CD4-positive, alpha-beta T cell (primary cell): ENCODE results near the gene TP53RK. TPM values are rescaled to one million over a fixed set of nuclear protein-coding genes. Genes with fewer than 3 reads are reported as not detected.
A peak's percentile ranks its signal among the peaks of the same experiment; 100 is the strongest.

Experiments used
- ATAC-seq: fragments of 200-7000 bp; cut with Tn5 transposase; one replicate; pipeline ENCODE4 v1.10.0; 2022; ENCODE audit warnings: mild to moderate bottlenecking; ENCODE audit not compliant: poor library complexity
- CTCF ChIA-PET: fragments of 350-600 bp; sonication (Branson Sonifier 250); formaldehyde crosslinking; loops from one replicate; lab custom pipeline; 2021; ENCODE audit warnings: antibody characterized with exemption, inconsistent platforms; lab: Charles Lee
- POLR2A ChIA-PET: fragments of 350-600 bp; sonication (Branson Sonifier 250); formaldehyde crosslinking; loops from one replicate; lab custom pipeline; 2021; ENCODE audit warnings: antibody characterized with exemption, inconsistent platforms; lab: Charles Lee
- DNase-seq, 14 experiments: peaks; one replicate each; pipeline ENCODE4 v3.0.0-alpha.2; 2013 to 2020; ENCODE audit warnings: mixed read lengths in 2 of 14
- H3K27ac ChIP-seq, 2 donors: one replicate each; pipeline versions ENCODE4 v1.5.1 to v1.7.0; 2013; ENCODE audit warnings: low read length in 2 of 2, low read depth in 1 of 2, mild to moderate bottlenecking in 1 of 2
- H3K27me3 ChIP-seq, 2 experiments: 1 replicate in 1 of 2; 2 replicates in 1 of 2; pipeline versions ENCODE4 v1.6.1 to v1.7.0; 2013; ENCODE audit warnings: low read length in 2 of 2, control low read depth in 1 of 2, mild to moderate bottlenecking in 1 of 2, moderate library complexity in 1 of 2; ENCODE audit not compliant: insufficient read depth in 2 of 2, control insufficient read depth in 1 of 2
- H3K36me3 ChIP-seq: one replicate; pipeline ENCODE4 v1.6.1; 2013; ENCODE audit warnings: low read length, control low read depth; ENCODE audit not compliant: insufficient read depth
- H3K4me1 ChIP-seq: one replicate; pipeline ENCODE4 v1.6.1; 2013; ENCODE audit warnings: low read length, control low read depth; ENCODE audit not compliant: insufficient read depth
- H3K4me3 ChIP-seq: one replicate; pipeline ENCODE4 v1.5.1; 2013; ENCODE audit warnings: mild to moderate bottlenecking, low read length, moderate library complexity
- H3K9me3 ChIP-seq, 2 experiments: 1 replicate in 1 of 2; 2 replicates in 1 of 2; pipeline versions ENCODE4 v1.6.1 to v1.7.0; 2013; ENCODE audit warnings: low read length in 2 of 2, mild to moderate bottlenecking in 2 of 2, control low read depth in 1 of 2, moderate library complexity in 1 of 2; ENCODE audit not compliant: control insufficient read depth in 1 of 2, insufficient read depth in 1 of 2
- H3K27ac Mint-ChIP-seq: one replicate; pipeline ENCODE4 v1.8.0; 2020; ENCODE audit warnings: mixed read lengths
- H3K27me3 Mint-ChIP-seq: one replicate; pipeline ENCODE4 v1.8.0; 2021; ENCODE audit warnings: mixed read lengths
- H3K36me3 Mint-ChIP-seq: one replicate; pipeline ENCODE4 v1.8.0; 2021; ENCODE audit warnings: low read depth, mixed read lengths
- H3K4me1 Mint-ChIP-seq: one replicate; pipeline ENCODE4 v1.8.0; 2021; ENCODE audit warnings: low read depth, mixed read lengths
- H3K4me3 Mint-ChIP-seq: one replicate; pipeline ENCODE4 v1.8.0; 2020; ENCODE audit warnings: mild to moderate bottlenecking, mixed read lengths
- H3K9me3 Mint-ChIP-seq: one replicate; pipeline ENCODE4 v1.8.0; 2020; ENCODE audit warnings: mixed read lengths
- intact Hi-C, 2 experiments: fragments of 100-400 bp; cut with DNase I in 1 of 2; cut with micrococcal nuclease in 1 of 2; formaldehyde crosslinking; loops; one replicate each; pipeline versions ENCODE4 v1.15.1 to v1.9.0; 2023 to 2025; cut with DNase I, micrococcal nuclease
- total RNA-seq, 174 experiments: library from RNA in 2 of 174; stranded (reverse) in 2 of 174; gene quantifications; one replicate each; pipeline ENCODE4 v1.2.3 and lab custom pipeline; 2021 to 2026
- TF ChIP-seq, protein P1 (sequence below): fragments of 200-600 bp; IDR thresholded peaks from one replicate; pipeline ENCODE4 v1.8.0; 2022; ENCODE audit warnings: antibody characterized with exemption, mild to moderate bottlenecking

Gene TP53RK
- total RNA-seq, 2 experiments from 2014 or later: 3.9 to 4.5 TPM

GRCh38 chr20:46699651-46700359, 10.6 kb upstream of the TP53RK start:
- DNase-seq (no peak), ATAC-seq (no peak)
- CTCF ChIA-PET: no interaction called here
- peaks cover 42% of the 10 kb centered on the region for H3K27me3 Mint-ChIP-seq
- H3K4me3 Mint-ChIP-seq: no peak overlapping the region
- POLR2A ChIA-PET: no interaction called here
- TF ChIP-seq, protein P1, sequence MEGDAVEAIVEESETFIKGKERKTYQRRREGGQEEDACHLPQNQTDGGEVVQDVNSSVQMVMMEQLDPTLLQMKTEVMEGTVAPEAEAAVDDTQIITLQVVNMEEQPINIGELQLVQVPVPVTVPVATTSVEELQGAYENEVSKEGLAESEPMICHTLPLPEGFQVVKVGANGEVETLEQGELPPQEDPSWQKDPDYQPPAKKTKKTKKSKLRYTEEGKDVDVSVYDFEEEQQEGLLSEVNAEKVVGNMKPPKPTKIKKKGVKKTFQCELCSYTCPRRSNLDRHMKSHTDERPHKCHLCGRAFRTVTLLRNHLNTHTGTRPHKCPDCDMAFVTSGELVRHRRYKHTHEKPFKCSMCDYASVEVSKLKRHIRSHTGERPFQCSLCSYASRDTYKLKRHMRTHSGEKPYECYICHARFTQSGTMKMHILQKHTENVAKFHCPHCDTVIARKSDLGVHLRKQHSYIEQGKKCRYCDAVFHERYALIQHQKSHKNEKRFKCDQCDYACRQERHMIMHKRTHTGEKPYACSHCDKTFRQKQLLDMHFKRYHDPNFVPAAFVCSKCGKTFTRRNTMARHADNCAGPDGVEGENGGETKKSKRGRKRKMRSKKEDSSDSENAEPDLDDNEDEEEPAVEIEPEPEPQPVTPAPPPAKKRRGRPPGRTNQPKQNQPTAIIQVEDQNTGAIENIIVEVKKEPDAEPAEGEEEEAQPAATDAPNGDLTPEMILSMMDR: peak; percentile 17
- Histone ChIP-seq H3K4me3 (no peak overlapping the region), H3K27me3 (peaks cover 0 to 15% of the 10 kb centered on the region in 2 experiments), H3K27ac (no peak overlapping the region), H3K36me3 (no peaks in the 10 kb centered on the region), H3K4me1 (no peaks in the 10 kb centered on the region), H3K9me3 (no peaks in the 10 kb centered on the region)
- no peaks in the 10 kb centered on the region for H3K4me1 Mint-ChIP-seq
- intact Hi-C loops: no loop called here
- H3K9me3 Mint-ChIP-seq: no peaks in the 10 kb centered on the region
- no peaks in the 10 kb centered on the region for H3K36me3 Mint-ChIP-seq
- no peak overlapping the region for H3K27ac Mint-ChIP-seq

GRCh38 chr20:46698788-46699187, 9.5 kb upstream of the TP53RK start:
- no peak overlapping the region for H3K27ac ChIP-seq
- H3K4me3 Mint-ChIP-seq: no peak overlapping the region
- no peak for DNase-seq
- no peaks in the 10 kb centered on the region for H3K36me3 Mint-ChIP-seq
- H3K27me3 Mint-ChIP-seq: peaks cover 33% of the 10 kb centered on the region
- peaks cover 0 to 15% of the 10 kb centered on the region in 2 experiments for H3K27me3 ChIP-seq
- POLR2A ChIA-PET: no interaction called here
- H3K36me3 ChIP-seq: no peaks in the 10 kb centered on the region
- no peaks in the 10 kb centered on the region for H3K9me3 ChIP-seq
- no peak overlapping the region for H3K27ac Mint-ChIP-seq
- CTCF ChIA-PET: no interaction called here
- H3K4me3 ChIP-seq: no peak overlapping the region
- H3K9me3 Mint-ChIP-seq: no peaks in the 10 kb centered on the region
- H3K4me1 Mint-ChIP-seq: peaks cover 6% of the 10 kb centered on the region
- H3K4me1 ChIP-seq: no peaks in the 10 kb centered on the region
- ATAC-seq: no peak
- intact Hi-C loops: no loop called here
- TF ChIP-seq, protein P1: no peak

- Mint-ChIP-seq H3K27me3 (peaks cover 27% of the 10 kb centered on the region), H3K4me1 (peaks cover 6% of the 10 kb centered on the region), H3K9me3 (no peaks in the 10 kb centered on the region), H3K4me3 (no peak overlapping the region), H3K27ac (no peak overlapping the region), H3K36me3 (no peaks in the 10 kb centered on the region)
- Histone ChIP-seq H3K27me3 (peaks cover 0 to 15% of the 10 kb centered on the region in 2 experiments), H3K4me3 (no peak overlapping the region), H3K36me3 (no peaks in the 10 kb centered on the region), H3K9me3 (no peaks in the 10 kb centered on the region), H3K27ac (no peak overlapping the region), H3K4me1 (no peaks in the 10 kb centered on the region)
- TF ChIP-seq, protein P1: no peak
- POLR2A ChIA-PET: no interaction called here
- intact Hi-C loops: loop anchor here in 1 of 2 experiments (1.0 kb wide), 1 partner anchor 14 kb away; no protein-coding TSS in a partner anchor
- no peak for ATAC-seq
- CTCF ChIA-PET: no interaction called here
- DNase-seq: no peak
Measured at GRCh38 chr20:46696791-46697279, 7.6 kb upstream of the TP53RK start.
